Keratinocyte (primary cell): ENCODE results near the gene NEGR1. TPM values are rescaled to one million over a fixed set of nuclear protein-coding genes. Genes with fewer than 3 reads are reported as not detected.

Source experiments
- DNase-seq: peaks from one replicate; pipeline ENCODE4 v3.0.0-alpha.2; 2011; ENCODE audit warnings: low read depth, missing footprints, low spot score
- FAIRE-seq: peaks from 2 replicates; lab custom pipeline; 2011; peaks lifted over from hg19 to GRCh38; lab: Jason Lieb, UNC
- H2AFZ ChIP-seq: 2 replicates; pipeline ENCODE4 v1.6.0; 2012; ENCODE audit warnings: low read length, control low read depth, inconsistent platforms; ENCODE audit not compliant: control insufficient read depth
- H3K27ac ChIP-seq: 2 replicates; pipeline ENCODE4 v1.5.1; 2011; ENCODE audit warnings: low read length; ENCODE audit not compliant: control insufficient read depth, insufficient read depth
- H3K27me3 ChIP-seq: 3 replicates; pipeline ENCODE4 v1.6.0; 2011; ENCODE audit warnings: low read length; ENCODE audit not compliant: control insufficient read depth, insufficient read depth; ENCODE audit errors: extremely low read depth
- H3K36me3 ChIP-seq, 2 experiments: 2 replicates in 1 of 2; 3 replicates in 1 of 2; pipeline ENCODE4 v1.5.1; 2011; ENCODE audit warnings: low read length in 2 of 2, mild to moderate bottlenecking in 1 of 2; ENCODE audit not compliant: control insufficient read depth in 2 of 2, insufficient read depth in 2 of 2; ENCODE audit errors: extremely low read depth in 1 of 2
- H3K4me1 ChIP-seq: 3 replicates; pipeline ENCODE4 v1.5.1; 2011; ENCODE audit warnings: low read length; ENCODE audit not compliant: control insufficient read depth, insufficient read depth; ENCODE audit errors: extremely low read depth
- H3K4me2 ChIP-seq: 3 replicates; pipeline ENCODE4 v1.6.0; 2011; ENCODE audit warnings: low read depth, low read length; ENCODE audit not compliant: control insufficient read depth, insufficient read depth; ENCODE audit errors: extremely low read depth
- H3K4me3 ChIP-seq, 3 experiments: fragments of 200-600 bp in 1 of 3; sonication (generic) in 1 of 3; 2 replicates in 2 of 3; 3 replicates in 1 of 3; pipeline ENCODE4 v1.5.1; 2011 to 2016; ENCODE audit warnings: low read length in 3 of 3, mild to moderate bottlenecking in 3 of 3, control low read depth in 2 of 3, inconsistent platforms in 1 of 3, low read depth in 1 of 3, mixed read lengths in 1 of 3, mixed run types in 1 of 3, moderate library complexity in 1 of 3; ENCODE audit not compliant: control insufficient read depth in 2 of 3, insufficient read depth in 2 of 3; ENCODE audit errors: extremely low read depth in 1 of 3
- H3K79me2 ChIP-seq: 2 replicates; pipeline ENCODE4 v1.6.0; 2012; ENCODE audit warnings: low read length; ENCODE audit not compliant: control insufficient read depth, insufficient read depth
- H3K9ac ChIP-seq: 3 replicates; pipeline ENCODE4 v1.6.0; 2011; ENCODE audit warnings: low read length; ENCODE audit not compliant: control insufficient read depth, insufficient read depth; ENCODE audit errors: extremely low read depth
- H3K9me1 ChIP-seq: 3 replicates; pipeline ENCODE4 v1.6.0; 2011; ENCODE audit warnings: low read length; ENCODE audit not compliant: control insufficient read depth, insufficient read depth; ENCODE audit errors: extremely low read depth
- H3K9me3 ChIP-seq: 2 replicates; pipeline ENCODE4 v1.5.1; 2012; ENCODE audit warnings: low read depth, low read length; ENCODE audit not compliant: control insufficient read depth
- H4K20me1 ChIP-seq: 3 replicates; pipeline ENCODE4 v1.6.0; 2011; ENCODE audit warnings: low read length; ENCODE audit not compliant: control insufficient read depth, insufficient read depth; ENCODE audit errors: extremely low read depth
- CTCF ChIP-seq, 3 experiments: IDR thresholded peaks in 1 of 3; conservative IDR thresholded peaks in 1 of 3; optimal IDR thresholded peaks in 1 of 3; 2 replicates in 2 of 3; 3 replicates in 1 of 3; pipeline versions ENCODE3 to v1.5.1; 2011; ENCODE audit warnings: low read length in 3 of 3, mild to moderate bottlenecking in 3 of 3, moderate library complexity in 2 of 3, control low read depth in 1 of 3, inconsistent platforms in 1 of 3; ENCODE audit not compliant: insufficient read depth in 2 of 3; ENCODE audit errors: extremely low read depth in 1 of 3
- EZH2 ChIP-seq: IDR thresholded peaks from one replicate; pipeline ENCODE4 v1.6.1; 2012; ENCODE audit warnings: inconsistent platforms, mild to moderate bottlenecking, low read length, moderate library complexity
- dilution Hi-C: fragments of 300-500 bp; cut with MboI; formaldehyde crosslinking; loops from one replicate; pipeline ENCODE4 v1.7.0; 2020; ENCODE audit warnings: low sequenced_read_pairs; ENCODE audit not compliant: extremely low pct_ligation_motif_present
- polyA plus RNA-seq, 5 experiments: library from polyadenylated mRNA; depleted of rRNA in 3 of 5; stranded (reverse) in 3 of 5; stranded (forward) in 1 of 5; unstranded in 1 of 5; fragments of >200 nt; gene quantifications; 1 replicate in 1 of 5; 2 replicates in 3 of 5; 3 replicates in 1 of 5; pipeline versions ENCODE4 v1.2.1 to v1.2.3, GENCODE V29; 2011 to 2012; ENCODE audit warnings: missing spikeins in 2 of 5, low read depth in 1 of 5, low replicate concordance in 1 of 5

The NEGR1 gene
- polyA plus RNA-seq, 1 donor (not counting 4 experiments of a cell fraction or from before 2014, with no cell fraction given): 1.6 TPM

- DNase-seq (no peak), FAIRE-seq (no peak)
Observed at GRCh38 chr1:71859806-71860205, 422.5 kb downstream of the NEGR1 start.

GRCh38 chr1:71857862-71858261 is 424.5 kb downstream of the NEGR1 start:
- Histone ChIP-seq H4K20me1 (no peaks in the 10 kb centered on the region), H3K4me1 (peaks cover 16% of the 10 kb centered on the region), H3K27me3 (no peaks in the 10 kb centered on the region), H2AFZ (no peak overlapping the region), H3K27ac (no peak overlapping the region), H3K9me1 (no peaks in the 10 kb centered on the region), H3K79me2 (no peaks in the 10 kb centered on the region), H3K36me3 (no peaks in the 10 kb centered on the region), H3K4me3 (no peak overlapping the region), H3K9me3 (no peaks in the 10 kb centered on the region), H3K9ac (no peak overlapping the region), H3K4me2 (no peak overlapping the region)
- TF ChIP-seq CTCF (optimal IDR thresholded peaks at IDR 0.05 in 1 of 3, IDR thresholded peaks at IDR 0.05 in 1 of 3, conservative IDR thresholded peaks at IDR 0.05 in 1 of 3; ENCODE audit: extremely low read depth in 1 of 3, insufficient read depth in 2 of 3, low read length in 3 of 3) (no peak), EZH2 (no peak)
- dilution Hi-C loops: no loop called here
- no peak for DNase-seq
- FAIRE-seq: no peak

More at GRCh38 chr1:71859806-71860205, 422.5 kb downstream of the NEGR1 start:
- TF ChIP-seq CTCF (optimal IDR thresholded peaks at IDR 0.05 in 1 of 3, IDR thresholded peaks at IDR 0.05 in 1 of 3, conservative IDR thresholded peaks at IDR 0.05 in 1 of 3; ENCODE audit: extremely low read depth in 1 of 3, insufficient read depth in 2 of 3, low read length in 3 of 3): no peak
- TF ChIP-seq EZH2: no peak
- H3K27ac ChIP-seq: no peak overlapping the region
- no peaks in the 10 kb centered on the region for H3K27me3 ChIP-seq
- H3K36me3 ChIP-seq: no peaks in the 10 kb centered on the region
- H3K4me2 ChIP-seq: no peak overlapping the region
- dilution Hi-C loops: no loop called here
- H3K79me2 ChIP-seq: no peaks in the 10 kb centered on the region
- no peaks in the 10 kb centered on the region for H3K9me3 ChIP-seq
- H3K4me3 ChIP-seq: no peak overlapping the region
- no peak overlapping the region for H2AFZ ChIP-seq
- no peaks in the 10 kb centered on the region for H3K9me1 ChIP-seq
- peaks cover 16% of the 10 kb centered on the region for H3K4me1 ChIP-seq
- H4K20me1 ChIP-seq: no peaks in the 10 kb centered on the region
- H3K9ac ChIP-seq: no peak overlapping the region
